K562 (cell line): ENCODE results near the gene PRCC. TPM values are rescaled to one million over a fixed set of nuclear protein-coding genes. Genes with fewer than 3 reads are reported as not detected.

Source experiments
- ARNT ChIP-seq, 2 experiments: fragments of 450-650 bp; IDR thresholded peaks; 2 replicates each; pipeline ENCODE4 v1.6.1; 2016; ENCODE audit warnings: mild to moderate bottlenecking in 1 of 2
- BCLAF1 ChIP-seq, 2 experiments: fragments of 450-650 bp in 1 of 2; IDR thresholded peaks; 2 replicates each; pipeline ENCODE4 v1.6.1; 2011 to 2017; ENCODE audit warnings: low read depth in 2 of 2, antibody characterized with exemption in 1 of 2, borderline replicate concordance in 1 of 2, low read length in 1 of 2, mild to moderate bottlenecking in 1 of 2, mixed read lengths in 1 of 2; ENCODE audit not compliant: control insufficient read depth in 1 of 2
- E2F3 ChIP-seq: fragments of 250-450 bp; sonication (Bioruptor Pico); IDR thresholded peaks from 2 replicates; pipeline ENCODE4 v1.4.0; 2020; ENCODE audit warnings: mild to moderate bottlenecking
- ELF4 ChIP-seq: fragments of 450-650 bp; formaldehyde crosslinking; IDR thresholded peaks from 2 replicates; pipeline ENCODE4 v1.4.0; 2022; ENCODE audit warnings: missing genetic modification characterization
- GATA2 ChIP-seq: sonication (generic); formaldehyde crosslinking; IDR thresholded peaks from 2 replicates; pipeline ENCODE4 v1.4.0; 2020; ENCODE audit warnings: mild to moderate bottlenecking, missing genetic modification reagents
- HDAC2 ChIP-seq: fragments of 450-650 bp; IDR thresholded peaks from 2 replicates; pipeline ENCODE4 v1.6.1; 2016; ENCODE audit warnings: mild to moderate bottlenecking
- HMG20B ChIP-seq: fragments of 250-450 bp; sonication (Bioruptor Pico); IDR thresholded peaks from 2 replicates; pipeline ENCODE4 v1.5.0; 2021; ENCODE audit warnings: mild to moderate bottlenecking
- HNRNPL ChIP-seq: fragments of 200-400 bp; formaldehyde crosslinking; IDR thresholded peaks from 2 replicates; pipeline ENCODE4 v1.6.1; 2017; ENCODE audit warnings: low read depth, mild to moderate bottlenecking, low read length
- KAT2B ChIP-seq: IDR thresholded peaks from one replicate; pipeline ENCODE4 v1.6.1; 2012; ENCODE audit warnings: low read depth, mild to moderate bottlenecking, control low read depth, inconsistent platforms, low read length, moderate library complexity
- MEF2A ChIP-seq: IDR thresholded peaks from 2 replicates; pipeline ENCODE4 v1.6.1; 2011; ENCODE audit warnings: low read depth, mild to moderate bottlenecking, low read length, moderate library complexity; ENCODE audit not compliant: control insufficient read depth
- POLR2B ChIP-seq: fragments of 450-650 bp; IDR thresholded peaks from 2 replicates; pipeline ENCODE4 v1.6.1; 2018; ENCODE audit warnings: low read depth; ENCODE audit not compliant: partially characterized antibody
- PREB ChIP-seq: sonication (generic); formaldehyde crosslinking; IDR thresholded peaks from 2 replicates; pipeline ENCODE4 v1.8.1; 2023; ENCODE audit warnings: mild to moderate bottlenecking, missing genetic modification reagents
- SMAD2 ChIP-seq: fragments of 150-350 bp; IDR thresholded peaks from 2 replicates; pipeline ENCODE4 v1.6.1; 2014; ENCODE audit warnings: low read depth, mild to moderate bottlenecking, low read length
- SUPT5H ChIP-seq: fragments of 450-650 bp; IDR thresholded peaks from 2 replicates; pipeline ENCODE4 v1.6.1; 2016
- TCF7 ChIP-seq: sonication (generic); IDR thresholded peaks from 2 replicates; pipeline ENCODE4 v1.6.1; 2016; ENCODE audit warnings: antibody characterized with exemption, borderline replicate concordance
- TFAP4 ChIP-seq: sonication (generic); formaldehyde crosslinking; IDR thresholded peaks from 2 replicates; pipeline ENCODE4 v1.8.0; 2022; ENCODE audit warnings: missing genetic modification reagents, mild to moderate bottlenecking, moderate library complexity, borderline replicate concordance
- XRCC5 ChIP-seq: fragments of 200-400 bp; formaldehyde crosslinking; IDR thresholded peaks from 2 replicates; pipeline ENCODE4 v1.6.1; 2017; ENCODE audit warnings: low read depth, mild to moderate bottlenecking, low read length
- ZNF140 ChIP-seq: fragments of 250-450 bp; sonication (Bioruptor Pico); IDR thresholded peaks from 2 replicates; pipeline ENCODE4 v1.8.0; 2021; ENCODE audit warnings: moderate library complexity, mild to moderate bottlenecking, inconsistent platforms
- ZNF143 ChIP-seq: sonication (generic); formaldehyde crosslinking; IDR thresholded peaks from 2 replicates; pipeline ENCODE4 v1.9.0; 2022; ENCODE audit warnings: mild to moderate bottlenecking, missing genetic modification reagents
- ZNF354B ChIP-seq: fragments of 250-450 bp; sonication (Bioruptor Pico); IDR thresholded peaks from 2 replicates; pipeline ENCODE4 v1.4.0; 2020
- ZNF512 ChIP-seq: IDR thresholded peaks from 2 replicates; pipeline ENCODE4 v1.6.1; 2016; ENCODE audit warnings: missing genetic modification characterization, missing compliant biosample characterization
- ZZZ3 ChIP-seq: fragments of 450-650 bp; IDR thresholded peaks from 2 replicates; pipeline ENCODE4 v1.6.1; 2016; ENCODE audit warnings: antibody characterized with exemption, mild to moderate bottlenecking, moderate library complexity
- polyA plus RNA-seq, 8 experiments: library from polyadenylated mRNA; depleted of rRNA in 4 of 8; stranded (reverse) in 5 of 8; unstranded in 3 of 8; fragments of >200 nt; fragmentation: Nextera tagmentation in 2 of 8; fragmentation: Illumina TruSeq in 1 of 8; extraction: Ambion mirVana in 2 of 8; extraction: Trizol in 1 of 8; gene quantifications; 2 replicates each; pipeline versions ENCODE4 v1.2.1 to v1.2.3, GENCODE V29; 2011 to 2014; ENCODE audit warnings: inconsistent platforms in 1 of 8, missing spikeins in 1 of 8
- total RNA-seq, 7 experiments: library from RNA; depleted of rRNA in 6 of 7; stranded (reverse); fragments of >200 nt in 6 of 7; fragmentation: Illumina TruSeq in 2 of 7; extraction: Trizol in 2 of 7; gene quantifications; 2 replicates each; pipeline versions ENCODE4 v1.2.1 to v1.2.3, GENCODE V29; 2011 to 2021; ENCODE audit warnings: low replicate concordance in 1 of 7

PRCC gene
- total and polyA plus RNA-seq, 9 of the 15 experiments (the other 6 are each of a cell fraction or from before 2014, with no cell fraction given), result 23.9 to 201 (median 41.1) TPM

GRCh38 chr1:156728599-156729462 lies 38.5 kb upstream of the PRCC start, which contains the start of gene ISG20L2 (continued):
- TF ChIP-seq PREB (CRISPR knock-in tag), result no peak
- TF ChIP-seq ZNF512 (tag), result peak; percentile 50; the same call in 1 of the 2 replicates
- TF ChIP-seq HNRNPL, result no peak
- no peak for TF ChIP-seq XRCC5
- TF ChIP-seq ZZZ3, result no peak
- TF ChIP-seq TCF7, result no peak
- no peak for TF ChIP-seq SMAD2
- TF ChIP-seq MEF2A, result no peak
- TF ChIP-seq BCLAF1 (IDR thresholded peaks at IDR 0.05; ENCODE audit: borderline replicate concordance in 1 of 2, control insufficient read depth in 1 of 2, low read depth in 2 of 2, low read length in 1 of 2), result peak in 1 of 2 experiments; percentile 56; a peak in 1 of 4 replicates
- peak; percentile 68 for TF ChIP-seq POLR2B
- TF ChIP-seq SUPT5H, result peak; percentile 70
- no peak for TF ChIP-seq E2F3 (CRISPR knock-in tag)
- no peak for TF ChIP-seq ZNF354B (CRISPR knock-in tag)
- no peak for TF ChIP-seq ZNF143 (CRISPR knock-in tag)
- no peak; the same call in none of the 2 replicates for TF ChIP-seq TFAP4 (CRISPR knock-in tag)
- TF ChIP-seq ARNT (IDR thresholded peaks at IDR 0.05), result no peak
- TF ChIP-seq HMG20B (CRISPR knock-in tag), result no peak
- TF ChIP-seq ELF4 (CRISPR knock-in tag), result no peak
- no peak for TF ChIP-seq ZNF140 (CRISPR knock-in tag)
- TF ChIP-seq HDAC2, result peak; percentile 70; the same call in 1 of the 2 replicates
- no peak for TF ChIP-seq GATA2 (CRISPR knock-in tag)
- TF ChIP-seq KAT2B, result no peak
